Motor neuron (in vitro differentiated cells): ENCODE data around the gene CYP26C1. TPM values are rescaled to one million over a fixed set of nuclear protein-coding genes. Genes with fewer than 3 reads are reported as not detected.

Experiments used
- ATAC-seq, 8 experiments: fragments of 200-7000 bp; cut with Tn5 transposase; replicated peaks in 6 of 8; 2 replicates each; pipeline ENCODE4 v1.8.0; 2021; ENCODE audit warnings: mild to moderate bottlenecking in 8 of 8, moderate library complexity in 8 of 8
- H3K27ac ChIP-seq, 2 donors: fragments of 250-450 bp; sonication (Bioruptor Pico); 2 replicates each; pipeline ENCODE4 v1.9.0; 2021; ENCODE audit warnings: antibody characterized with exemption in 2 of 2, mild to moderate bottlenecking in 2 of 2, moderate library complexity in 1 of 2
- H3K4me1 ChIP-seq, 2 donors: fragments of 250-450 bp; sonication (Bioruptor Pico); replicated peaks in 1 of 2; 2 replicates each; pipeline ENCODE4 v1.6.1; 2021; ENCODE audit warnings: antibody characterized with exemption in 2 of 2, mild to moderate bottlenecking in 2 of 2, moderate library complexity in 1 of 2
- H3K4me3 ChIP-seq, 5 donors: fragments of 250-450 bp; sonication (Bioruptor Pico); 2 replicates each; pipeline ENCODE4 v1.9.0; 2021; ENCODE audit warnings: antibody characterized with exemption in 5 of 5, mild to moderate bottlenecking in 5 of 5, moderate library complexity in 4 of 5
- WGBS, 10 experiments: fragments of 450-650 bp; shearing (Covaris generic); methylation state at CpG; one replicate each; pipeline ENCODE4 v1.0.0; 2022; 5-methylcytosine and 5-hydroxymethylcytosine counted together
- in situ Hi-C, 9 experiments: fragments of 400-800 bp; cut with MboI; loops; one replicate each; pipeline ENCODE4 v1.15.0; 2021; ENCODE audit warnings: low sequenced_read_pairs in 9 of 9, low pct_unique_long_range_greater_than_20kb in 2 of 9; ENCODE audit not compliant: unreplicated experiment in 9 of 9
- total RNA-seq, 8 experiments: library from RNA; unstranded; fragments of 300-600 nt; gene quantifications; 2 replicates each; pipeline versions ENCODE4 v1.2.3 to v1.2.4, GENCODE V29; 2022

CYP26C1 gene, protein sequence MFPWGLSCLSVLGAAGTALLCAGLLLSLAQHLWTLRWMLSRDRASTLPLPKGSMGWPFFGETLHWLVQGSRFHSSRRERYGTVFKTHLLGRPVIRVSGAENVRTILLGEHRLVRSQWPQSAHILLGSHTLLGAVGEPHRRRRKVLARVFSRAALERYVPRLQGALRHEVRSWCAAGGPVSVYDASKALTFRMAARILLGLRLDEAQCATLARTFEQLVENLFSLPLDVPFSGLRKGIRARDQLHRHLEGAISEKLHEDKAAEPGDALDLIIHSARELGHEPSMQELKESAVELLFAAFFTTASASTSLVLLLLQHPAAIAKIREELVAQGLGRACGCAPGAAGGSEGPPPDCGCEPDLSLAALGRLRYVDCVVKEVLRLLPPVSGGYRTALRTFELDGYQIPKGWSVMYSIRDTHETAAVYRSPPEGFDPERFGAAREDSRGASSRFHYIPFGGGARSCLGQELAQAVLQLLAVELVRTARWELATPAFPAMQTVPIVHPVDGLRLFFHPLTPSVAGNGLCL
- 1 to 10 TPM in 1 of 8 experiments, under 1 TPM in 7; 0.07 to 1.1 (median 0.29) TPM for total RNA-seq

GRCh38 chr10:93059975-93060886, at the start of gene CYP26C1:
Gene CYP26C1 (plus strand): TSS chr10:93060798. CDS start chr10:93061264, 466 bp downstream.
- ATAC-seq, result no peak
- Histone ChIP-seq H3K27ac (no peak within 1 kb of the TSS), H3K4me1 (no peaks in the 10 kb centered on the region), H3K4me3 (no peak within 1 kb of the TSS)
- WGBS, 10 experiments, result 0 to 80% (median 43%) methylated on average over 2 to 7 of the region's 67 CpGs; no CpG with 5 or more reads in 5 of the 10 experiments
- in situ Hi-C loops, result loop anchor here in 1 of 9 experiments (25.0 kb wide), 1 partner anchor 173 kb away; no protein-coding TSS in a partner anchor

DNA sequence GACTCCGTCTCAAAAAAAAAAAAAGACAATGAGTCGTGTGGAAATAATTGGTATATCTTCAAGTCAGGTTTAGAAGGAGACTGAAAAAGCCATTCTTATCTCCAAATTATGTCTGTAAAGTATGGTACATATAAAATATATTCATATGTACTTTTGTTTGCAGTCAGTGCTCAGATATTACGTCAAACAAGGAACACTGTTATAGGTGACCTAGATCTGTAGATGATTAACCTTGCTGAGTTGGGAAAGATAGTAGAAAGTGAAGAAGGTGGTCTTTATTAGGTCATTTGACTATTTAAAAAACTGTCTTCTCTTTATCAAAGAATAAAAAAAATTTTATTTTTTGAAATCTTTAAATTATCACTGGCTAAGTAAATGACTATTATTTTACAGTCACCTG, 44.9 kb upstream of the CYP26C1 start:
- in situ Hi-C loops, result no loop called here
- 73 to 100% (median 95%) methylated on average over 1 to 3 of the region's 3 CpGs; no CpG with 5 or more reads in 2 of the 10 experiments for WGBS, 10 experiments

GRCh38 chr10:93023013-93023650, 37.5 kb upstream of the CYP26C1 start:
- Histone ChIP-seq H3K4me3 (no peak overlapping the region), H3K27ac (no peak overlapping the region), H3K4me1 (no peaks in the 10 kb centered on the region)
- in situ Hi-C loops, result no loop called here
- ATAC-seq, result no peak
- WGBS, 10 experiments, result 65 to 100% (median 78%) methylated on average over 1 to 4 of the region's 4 CpGs

More for the DNA sequence above, 44.9 kb upstream of the CYP26C1 start:
- no peaks in the 10 kb centered on the region for H3K4me1 ChIP-seq
- H3K27ac ChIP-seq, result no peak overlapping the region
- H3K4me3 ChIP-seq, result no peak overlapping the region
- no peak for ATAC-seq

DNA sequence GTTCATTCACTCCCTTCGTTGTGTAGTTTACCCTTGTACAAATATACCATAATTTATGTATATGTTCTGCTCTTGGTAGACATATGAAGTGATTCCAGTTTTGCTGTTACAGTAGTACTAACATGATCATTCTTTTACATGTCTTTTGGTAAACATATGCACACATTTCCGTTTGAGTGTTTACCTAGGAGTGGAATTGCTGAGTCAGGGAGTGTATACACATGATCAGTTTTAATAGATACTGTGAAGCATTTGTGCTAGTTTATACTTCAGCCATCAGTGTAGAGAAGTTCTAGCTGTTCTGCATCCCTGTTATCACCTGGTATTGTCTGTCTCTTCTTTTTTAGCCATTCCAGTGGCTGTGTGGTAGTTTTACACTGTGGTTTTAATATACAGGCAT, 34.5 kb upstream of the CYP26C1 start:
- no peaks in the 10 kb centered on the region for H3K4me1 ChIP-seq
- no peak overlapping the region for H3K4me3 ChIP-seq
- no peak overlapping the region for H3K27ac ChIP-seq
- no peak for ATAC-seq
- in situ Hi-C loops, result no loop called here
- WGBS, 10 experiments, result 33 to 100% (median 81%) methylated on average over 1 to 2 of the region's 2 CpGs; no CpG with 5 or more reads in 2 of the 10 experiments

DNA sequence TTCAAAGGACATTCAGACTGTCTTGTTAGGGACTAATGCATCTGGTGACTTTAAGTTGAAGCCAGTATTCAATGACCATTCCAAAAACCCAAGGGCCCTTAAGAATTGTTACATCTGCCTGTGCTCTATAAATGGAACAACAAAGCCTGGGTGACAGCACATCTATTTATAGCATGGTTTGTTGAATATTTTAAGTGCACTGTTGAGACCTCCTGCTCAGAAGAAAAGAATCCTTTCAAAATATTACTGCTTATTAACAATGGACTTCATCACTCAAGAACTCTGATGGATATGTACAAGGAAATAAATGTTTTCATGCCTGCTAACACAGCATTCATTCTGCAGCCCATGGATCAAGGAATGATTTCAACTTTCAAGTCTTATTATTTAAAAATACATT, 33.1 kb upstream of the CYP26C1 start:
- Histone ChIP-seq H3K27ac (no peak overlapping the region), H3K4me1 (no peaks in the 10 kb centered on the region), H3K4me3 (no peak overlapping the region)
- ATAC-seq, result no peak
- in situ Hi-C loops, result no loop called here

DNA sequence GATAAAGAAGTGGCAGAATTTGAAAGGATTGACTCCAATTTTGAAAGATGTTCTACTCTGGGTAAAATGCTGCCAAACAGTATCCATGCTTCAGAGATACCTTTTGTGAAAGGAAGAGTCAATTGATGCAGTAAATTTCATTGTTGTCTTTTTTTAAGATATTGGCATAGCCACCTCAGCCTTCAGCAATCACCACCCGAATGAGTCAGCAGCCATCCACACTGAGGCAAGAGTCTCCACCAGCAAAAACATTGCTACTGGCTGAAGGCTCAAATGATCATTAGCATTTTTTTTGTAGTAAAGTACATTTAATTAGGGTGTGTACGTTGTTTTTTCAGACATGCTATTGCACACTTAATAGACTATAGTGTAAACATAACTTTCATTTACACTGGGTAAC, 31.7 kb upstream of the CYP26C1 start:
- Histone ChIP-seq H3K4me1 (no peaks in the 10 kb centered on the region), H3K4me3 (no peak overlapping the region), H3K27ac (no peak overlapping the region)
- in situ Hi-C loops, result no loop called here
- 5 to 91% (median 44%) methylated on average over 1 to 2 of the region's 2 CpGs; no CpG with 5 or more reads in 2 of the 10 experiments for WGBS, 10 experiments
- ATAC-seq, result peak in 3 of 8 experiments; percentile 31 to 67 (median 65)

GRCh38 chr10:93030409-93030808, 30.2 kb upstream of the CYP26C1 start:
- peak in 4 of 8 experiments; percentile 23 to 85 (median 66) for ATAC-seq
- Histone ChIP-seq H3K27ac (no peak overlapping the region), H3K4me1 (no peaks in the 10 kb centered on the region), H3K4me3 (no peak overlapping the region)
- in situ Hi-C loops, result no loop called here

- in situ Hi-C loops, result no loop called here
- H3K27ac ChIP-seq, result no peak overlapping the region
- no peak overlapping the region for H3K4me3 ChIP-seq
- ATAC-seq, result peak in 2 of 8 experiments; percentile 27 to 52
- no peaks in the 10 kb centered on the region for H3K4me1 ChIP-seq
- 40 to 100% (median 90%) methylated on average over 1 to 4 of the region's 5 CpGs; no CpG with 5 or more reads in 1 of the 10 experiments for WGBS, 10 experiments
Measured at GRCh38 chr10:93032105-93032808, 28.3 kb upstream of the CYP26C1 start.

DNA sequence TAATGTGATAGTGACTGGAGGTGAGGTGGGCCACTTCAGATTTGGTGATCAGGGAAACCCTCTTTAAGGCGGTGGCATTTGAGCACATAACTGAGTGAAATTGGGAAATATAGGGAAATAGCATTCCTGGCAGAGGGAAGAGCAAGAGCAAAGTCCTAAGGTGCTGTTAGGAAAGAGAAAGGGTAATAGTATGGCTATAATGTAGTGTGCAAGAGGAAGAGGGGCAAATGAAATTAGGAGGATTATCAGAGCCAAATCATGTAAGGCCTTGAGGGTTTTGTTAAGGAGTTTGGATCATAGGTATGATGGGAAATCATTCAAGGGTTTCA, 27.8 kb upstream of the CYP26C1 start:
- 86 to 100% (median 100%) methylated on average over 1 of the region's 1 CpG; no CpG with 5 or more reads in 5 of the 10 experiments for WGBS, 10 experiments
- Histone ChIP-seq H3K4me3 (no peak overlapping the region), H3K4me1 (no peaks in the 10 kb centered on the region), H3K27ac (no peak overlapping the region)
- in situ Hi-C loops, result no loop called here
- no peak for ATAC-seq

- H3K4me3 ChIP-seq, result no peak overlapping the region
- WGBS, 10 experiments, result 0 to 92% (median 71%) methylated on average over 1 of the region's 1 CpG; no CpG with 5 or more reads in 3 of the 10 experiments
- in situ Hi-C loops, result no loop called here
- H3K27ac ChIP-seq, result no peak overlapping the region
- no peak for ATAC-seq
- no peaks in the 10 kb centered on the region for H3K4me1 ChIP-seq
Measured at GRCh38 chr10:93034426-93034825, 26.2 kb upstream of the CYP26C1 start.

DNA sequence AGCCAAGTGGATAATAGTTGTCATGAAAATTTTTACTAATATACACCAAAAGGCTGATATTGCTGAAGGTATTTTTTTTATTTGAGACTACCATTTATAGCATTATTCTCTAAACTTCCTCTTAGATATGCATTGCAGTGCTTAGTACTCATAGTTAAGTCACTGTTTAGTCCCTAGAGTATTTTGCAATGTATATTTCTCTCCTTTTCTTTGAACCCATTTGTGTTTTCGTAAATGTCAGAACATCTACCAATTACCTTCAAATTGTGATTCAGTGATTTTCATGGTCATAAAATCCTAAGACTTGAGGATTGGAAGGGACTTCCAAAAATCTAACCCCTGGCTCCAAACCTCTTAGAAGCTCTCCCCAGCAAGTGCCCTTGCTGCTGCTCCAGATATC, 21.5 kb upstream of the CYP26C1 start:
- Histone ChIP-seq H3K4me3 (no peak overlapping the region), H3K4me1 (no peaks in the 10 kb centered on the region), H3K27ac (no peak overlapping the region)
- in situ Hi-C loops, result no loop called here
- WGBS, 10 experiments, result 44 to 100% (median 96%) methylated on average over 1 of the region's 1 CpG; no CpG with 5 or more reads in 2 of the 10 experiments
- ATAC-seq, result no peak

DNA sequence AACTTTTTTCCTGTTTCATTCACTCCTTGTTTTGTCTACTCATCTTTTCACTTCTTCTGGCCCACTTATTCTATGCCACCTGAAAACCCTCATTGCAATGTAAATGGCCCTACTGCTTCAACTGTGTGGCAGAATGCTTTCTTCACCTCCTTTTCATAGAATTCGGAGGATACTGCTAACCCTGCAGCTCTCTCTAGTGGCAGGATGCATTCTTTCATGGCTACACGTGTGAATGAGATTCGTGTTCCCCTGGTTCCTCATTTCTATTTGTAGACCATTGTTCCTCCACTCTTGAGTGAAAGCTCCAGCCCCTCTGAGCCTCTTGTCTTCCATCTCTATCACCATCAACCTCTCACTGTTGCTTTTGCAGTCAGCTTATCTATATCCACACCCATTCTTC, 20.9 kb upstream of the CYP26C1 start:
- no peak overlapping the region for H3K4me3 ChIP-seq
- 0 to 40% (median 14%) methylated on average over 1 to 3 of the region's 3 CpGs; no CpG with 5 or more reads in 1 of the 10 experiments for WGBS, 10 experiments
- no peaks in the 10 kb centered on the region for H3K4me1 ChIP-seq
- in situ Hi-C loops, result no loop called here
- no peak overlapping the region for H3K27ac ChIP-seq
- peak in 3 of 8 experiments; percentile 74 to 90 (median 86) for ATAC-seq
